ENCODE results near the gene ACKR2.

DNA sequence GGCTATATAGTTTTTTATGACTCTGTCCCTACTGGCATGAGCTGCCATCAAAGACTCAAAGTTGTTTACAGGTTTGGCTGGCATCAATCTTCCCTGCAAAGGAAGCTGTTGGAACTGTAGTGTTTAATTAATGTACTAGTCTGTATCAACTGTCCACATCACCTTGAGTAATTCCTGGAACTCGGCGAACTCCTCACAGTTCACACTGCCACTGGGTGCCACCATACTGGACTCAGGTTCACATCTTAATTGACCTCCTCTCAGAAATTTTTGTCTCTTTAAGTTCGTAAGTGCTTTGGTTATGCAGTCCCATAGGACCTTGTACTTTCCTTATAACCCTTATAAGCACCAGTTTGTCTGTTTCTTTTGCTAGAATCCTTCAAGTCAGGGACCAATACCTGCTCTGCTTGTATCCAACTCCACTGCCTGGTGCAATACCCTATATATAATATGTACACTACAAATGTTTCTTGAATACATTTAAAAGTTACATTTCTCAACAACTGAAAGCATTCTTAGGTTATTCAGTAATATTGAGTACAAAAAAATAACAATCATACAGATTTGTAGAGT lies 8.1 kb upstream of the ACKR2 start:
- TF ChIP-seq POLR2AphosphoS5 (IDR thresholded peaks at IDR 0.05) (no peak), CTCF (IDR thresholded peaks at IDR 0.05) (no peak)

Measured in suprapubic skin (tissue), 3 donors.